ENCODE results near the gene TSEN54.

Gene TSEN54

GRCh38 chr17:75544250-75544649, 27.9 kb downstream of the TSEN54 start:
- TF ChIP-seq POLR2A (IDR thresholded peaks at IDR 0.05; ENCODE audit: low read length) (no peak), GATA1 (IDR thresholded peaks at IDR 0.05; ENCODE audit: low read depth, low read length) (no peak)
- DNase-seq = no peak

- TF ChIP-seq POLR2A (IDR thresholded peaks at IDR 0.05; ENCODE audit: low read length) (no peak), GATA1 (IDR thresholded peaks at IDR 0.05; ENCODE audit: low read depth, low read length) (no peak)
- DNase-seq = no peak
These were observed 29.9 kb downstream of the TSEN54 start for GRCh38 chr17:75546181-75546580.

GRCh38 chr17:75547091-75547490, 30.8 kb downstream of the TSEN54 start:
- DNase-seq = no peak
- no peak for TF ChIP-seq POLR2A (IDR thresholded peaks at IDR 0.05; ENCODE audit: low read length)
- no peak for TF ChIP-seq GATA1 (IDR thresholded peaks at IDR 0.05; ENCODE audit: low read depth, low read length)

DNA sequence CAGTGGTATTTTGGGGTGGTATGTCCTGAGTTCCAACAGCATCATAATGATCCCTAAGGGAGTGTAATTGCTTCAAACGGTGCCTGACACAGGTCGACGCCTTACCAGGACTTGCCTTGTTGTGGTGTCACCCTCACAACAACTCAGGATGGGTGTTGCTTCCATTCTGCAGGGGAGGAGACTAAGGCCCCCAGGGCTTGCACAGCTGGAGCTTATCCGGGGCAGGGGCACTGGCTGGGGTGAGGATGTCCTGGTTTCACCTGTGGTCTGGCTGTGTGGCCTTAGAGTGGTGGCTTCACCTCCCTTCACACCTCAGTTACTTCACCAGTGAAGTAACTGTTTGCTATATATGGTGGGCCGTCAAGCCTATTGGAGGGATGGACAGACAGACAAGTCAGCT, 32.5 kb downstream of the TSEN54 start:
- TF ChIP-seq GATA1 (IDR thresholded peaks at IDR 0.05; ENCODE audit: low read depth, low read length) (no peak), POLR2A (IDR thresholded peaks at IDR 0.05; ENCODE audit: low read length) (no peak)
- no peak for DNase-seq

GRCh38 chr17:75549246-75550138, 33.2 kb downstream of the TSEN54 start:
- TF ChIP-seq GATA1 (IDR thresholded peaks at IDR 0.05; ENCODE audit: low read depth, low read length) = no peak
- TF ChIP-seq POLR2A (IDR thresholded peaks at IDR 0.05; ENCODE audit: low read length) = no peak
- no peak for DNase-seq

GRCh38 chr17:75550139-75550465, 33.8 kb downstream of the TSEN54 start:
- no peak for DNase-seq
- TF ChIP-seq GATA1 (IDR thresholded peaks at IDR 0.05; ENCODE audit: low read depth, low read length) = no peak
- TF ChIP-seq POLR2A (IDR thresholded peaks at IDR 0.05; ENCODE audit: low read length) = no peak

- no peak for TF ChIP-seq POLR2A (IDR thresholded peaks at IDR 0.05; ENCODE audit: low read length)
- no peak for TF ChIP-seq GATA1 (IDR thresholded peaks at IDR 0.05; ENCODE audit: low read depth, low read length)
- no peak for DNase-seq
These were observed 34.9 kb downstream of the TSEN54 start for GRCh38 chr17:75551266-75551665.

DNA sequence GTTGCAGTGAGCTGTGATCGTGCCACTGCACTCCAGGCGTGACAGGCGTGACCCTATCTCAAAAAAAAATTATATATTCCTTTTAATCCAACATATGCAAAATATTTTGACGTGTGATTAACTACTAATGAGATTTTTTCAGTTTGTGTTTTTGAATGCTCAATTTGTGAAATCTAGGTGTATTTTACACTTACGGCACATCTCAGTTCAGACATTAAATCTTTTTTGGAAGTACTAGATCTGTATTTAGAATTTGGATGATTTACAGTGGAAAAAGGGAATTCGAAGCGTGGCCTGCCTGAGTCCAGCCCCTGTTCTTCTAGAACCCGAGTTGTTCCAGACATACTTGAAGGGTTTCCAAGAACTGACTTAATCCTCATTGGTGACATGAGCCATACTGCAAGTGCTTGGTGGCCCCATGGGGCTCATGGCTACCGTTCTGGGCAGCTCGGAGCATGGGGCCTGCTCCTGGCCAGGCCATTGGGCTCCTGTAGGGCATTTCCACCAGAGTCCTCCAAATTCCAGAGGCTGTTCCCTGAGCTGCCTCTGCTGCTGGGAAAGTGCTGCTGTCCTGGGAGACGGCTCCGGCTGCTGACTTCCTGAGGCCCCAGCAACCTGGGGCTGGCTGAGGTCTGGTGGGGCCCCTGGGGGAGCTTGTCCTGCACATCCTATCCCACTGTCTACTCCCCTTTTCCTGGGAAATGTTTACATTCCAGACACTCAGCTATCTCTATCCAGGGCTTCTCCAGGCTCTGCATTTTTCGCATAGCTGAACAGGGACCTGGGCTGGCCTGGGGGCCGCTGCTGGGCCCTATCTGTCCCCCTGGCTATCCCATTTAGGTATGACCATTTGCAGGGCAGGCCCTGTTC, 36.3 kb downstream of the TSEN54 start:
- DNase-seq = no peak
- TF ChIP-seq GATA1 (IDR thresholded peaks at IDR 0.05; ENCODE audit: low read depth, low read length) (no peak), POLR2A (IDR thresholded peaks at IDR 0.05; ENCODE audit: low read length) (no peak)

DNA sequence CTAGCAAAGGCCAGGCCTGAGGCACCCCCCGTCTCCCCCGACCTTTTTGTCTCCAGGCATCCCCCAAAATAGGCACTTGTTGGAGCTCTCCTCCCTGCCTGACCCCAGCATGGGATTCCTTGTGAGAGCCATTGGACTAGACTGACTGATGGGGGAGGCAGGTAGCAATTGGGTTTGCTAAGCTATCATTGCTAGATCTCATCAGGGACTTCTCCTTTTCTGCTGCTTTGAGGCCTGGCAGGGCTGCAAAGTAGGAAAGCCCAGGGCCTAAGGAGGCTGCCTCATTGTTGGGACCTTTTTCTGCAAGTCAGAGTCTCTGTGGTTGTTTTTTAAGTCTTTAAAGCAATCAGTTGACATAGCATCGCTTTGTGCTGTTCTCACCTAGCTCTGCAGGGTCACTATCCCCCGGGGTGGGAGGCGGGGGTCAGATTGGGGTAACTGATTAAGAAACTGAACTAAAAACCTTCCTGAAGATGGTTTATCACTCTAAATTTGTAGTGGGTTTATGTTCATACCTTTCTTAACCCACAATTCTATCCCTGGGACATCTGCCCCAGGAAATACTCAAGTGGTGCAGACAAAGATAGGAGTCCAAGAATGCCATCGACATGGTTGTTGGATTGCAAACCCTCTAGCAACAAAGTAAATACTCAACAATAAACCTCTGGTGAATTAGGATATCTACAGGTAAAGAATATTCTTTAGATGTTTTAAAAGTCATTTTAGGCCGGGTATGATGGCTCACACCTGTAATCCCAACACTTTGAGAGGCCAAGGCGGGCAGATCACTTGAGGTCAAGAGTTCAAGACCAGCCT, 37.2 kb downstream of the TSEN54 start:
- no peak for DNase-seq
- TF ChIP-seq GATA1 (IDR thresholded peaks at IDR 0.05; ENCODE audit: low read depth, low read length) (no peak), POLR2A (IDR thresholded peaks at IDR 0.05; ENCODE audit: low read length) (no peak)

DNA sequence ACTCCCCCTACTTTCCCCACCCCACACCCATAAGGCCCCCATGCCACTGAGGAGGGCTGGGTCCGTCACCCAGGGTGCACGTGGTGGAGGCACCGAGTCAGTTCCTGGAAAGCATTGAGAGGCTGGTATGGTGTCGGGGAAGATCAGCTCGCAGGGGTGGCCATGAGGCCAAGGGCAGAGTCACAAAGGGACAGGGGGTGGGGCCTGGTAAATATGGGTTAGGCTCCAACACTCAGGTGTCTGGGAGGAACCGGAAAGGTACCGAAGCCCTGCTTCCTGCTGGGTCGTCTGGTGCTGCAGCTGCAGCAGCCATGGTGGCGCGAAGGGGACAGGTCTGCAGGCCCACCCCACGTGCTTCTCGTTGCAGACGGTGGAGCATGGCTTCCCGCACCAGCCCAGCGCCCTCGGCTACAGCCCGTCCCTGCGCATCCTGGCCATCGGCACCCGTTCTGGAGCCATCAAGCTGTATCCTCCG, 39.4 kb downstream of the TSEN54 start:
- DNase-seq = no peak
- TF ChIP-seq POLR2A (IDR thresholded peaks at IDR 0.05; ENCODE audit: low read length) (no peak), GATA1 (IDR thresholded peaks at IDR 0.05; ENCODE audit: low read depth, low read length) (no peak)

- no peak for DNase-seq
- TF ChIP-seq POLR2A (IDR thresholded peaks at IDR 0.05; ENCODE audit: low read length) (no peak), GATA1 (IDR thresholded peaks at IDR 0.05; ENCODE audit: low read depth, low read length) (no peak)
These were observed 40.9 kb downstream of the TSEN54 start for GRCh38 chr17:75557075-75557851.

DNA sequence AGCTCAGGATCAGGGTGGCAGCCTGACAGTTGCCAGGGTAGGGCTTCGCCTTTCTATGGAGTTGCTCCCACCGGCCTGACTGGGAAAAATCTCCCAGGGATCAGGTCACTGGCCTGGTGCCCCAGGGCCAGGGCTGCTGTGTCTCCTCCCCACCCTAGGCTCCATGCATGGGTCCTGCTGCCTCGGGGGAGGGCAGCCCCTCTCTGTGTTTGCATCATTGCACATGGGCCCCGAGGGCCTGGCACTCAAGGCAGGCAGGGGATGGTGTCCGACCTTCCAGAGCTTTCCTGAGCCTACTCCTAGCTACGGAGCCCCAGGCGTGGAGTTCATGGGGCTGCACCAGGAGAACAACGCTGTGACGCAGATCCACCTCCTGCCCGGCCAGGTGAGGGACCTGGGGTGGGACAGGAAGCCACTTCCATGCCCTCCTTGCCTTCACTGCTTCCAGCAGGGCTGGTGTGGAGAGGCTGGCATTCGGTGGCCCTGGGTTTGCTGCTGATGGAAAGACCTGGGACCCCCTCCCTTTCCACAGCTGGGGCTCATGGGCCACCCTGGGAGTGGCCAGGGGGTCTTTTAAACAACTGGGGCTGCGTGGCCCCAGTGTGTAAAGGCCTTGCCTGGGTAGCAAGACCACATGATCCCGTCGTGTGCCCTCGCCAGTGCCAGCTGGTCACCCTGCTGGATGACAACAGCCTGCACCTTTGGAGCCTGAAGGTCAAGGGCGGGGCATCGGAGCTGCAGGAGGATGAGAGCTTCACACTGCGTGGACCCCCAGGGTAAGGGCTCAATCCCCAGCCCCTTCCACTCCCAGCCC, 41.7 kb downstream of the TSEN54 start:
- no peak for DNase-seq

More for the DNA sequence above, 41.7 kb downstream of the TSEN54 start:
- TF ChIP-seq GATA1 (IDR thresholded peaks at IDR 0.05; ENCODE audit: low read depth, low read length) = no peak
- TF ChIP-seq POLR2A (IDR thresholded peaks at IDR 0.05; ENCODE audit: low read length) = no peak

Measured in erythroblast (primary cell).